ENCODE measurements around the gene NKG7. TPM values are rescaled to one million over a fixed set of nuclear protein-coding genes. Genes with fewer than 3 reads are reported as not detected.
A peak's percentile ranks its signal among the peaks of the same experiment; 100 is the strongest.

NKG7 gene
- total RNA-seq, 1 donor from 2014 or later = 3.5 TPM

DNA sequence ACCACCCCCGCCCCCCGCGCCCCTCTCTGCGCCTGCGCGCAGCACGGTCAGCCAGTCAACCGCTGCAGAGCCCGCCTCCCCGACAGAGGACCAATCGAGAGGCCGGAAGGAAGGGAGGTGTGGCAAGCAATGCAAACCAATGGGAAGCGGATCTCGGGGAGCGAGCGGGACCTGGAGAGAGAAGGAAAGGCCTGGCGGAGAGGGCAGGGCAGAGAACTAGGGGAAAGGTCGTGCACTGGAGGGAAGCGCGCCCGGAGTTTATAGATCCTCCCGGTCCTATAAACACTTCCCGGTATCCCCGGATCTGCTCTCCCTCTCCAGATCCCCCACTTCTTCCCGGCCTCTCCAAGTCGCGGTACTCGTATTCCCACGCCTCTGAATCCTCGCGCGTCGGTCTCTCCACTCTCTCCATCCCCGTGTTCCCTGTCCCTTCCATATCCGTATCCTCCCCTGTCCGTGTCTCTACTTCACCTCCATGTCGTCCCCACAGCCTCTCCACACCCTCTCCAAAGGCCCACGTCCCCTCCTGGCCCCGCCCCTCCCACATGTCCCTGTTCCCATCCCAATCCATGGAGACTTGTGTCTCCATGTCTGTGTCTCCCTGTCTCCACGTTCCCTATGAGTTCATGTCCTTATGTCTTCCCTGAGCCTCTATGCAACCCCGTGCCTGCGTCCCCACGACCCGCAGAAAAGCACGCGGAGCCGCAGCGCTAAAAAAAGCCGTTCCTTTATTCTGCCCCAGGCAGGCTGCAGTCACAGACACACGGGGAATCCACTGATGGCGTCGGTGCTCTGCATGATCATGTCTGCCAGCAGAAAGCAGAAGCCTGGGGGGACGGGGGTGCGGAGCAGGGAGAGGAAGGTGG lies 5.8 kb downstream of the NKG7 start:
- intact Hi-C loops (cut with DNase I) = loop anchor here (1.0 to 5.0 kb wide), 5 partner anchors 27 to 434 kb away; partner anchors contain the start of gene ZNF175
- DNase-seq (ENCODE audit: missing footprints) (peak; percentile 99), ATAC-seq (peak; percentile 83)

DNA sequence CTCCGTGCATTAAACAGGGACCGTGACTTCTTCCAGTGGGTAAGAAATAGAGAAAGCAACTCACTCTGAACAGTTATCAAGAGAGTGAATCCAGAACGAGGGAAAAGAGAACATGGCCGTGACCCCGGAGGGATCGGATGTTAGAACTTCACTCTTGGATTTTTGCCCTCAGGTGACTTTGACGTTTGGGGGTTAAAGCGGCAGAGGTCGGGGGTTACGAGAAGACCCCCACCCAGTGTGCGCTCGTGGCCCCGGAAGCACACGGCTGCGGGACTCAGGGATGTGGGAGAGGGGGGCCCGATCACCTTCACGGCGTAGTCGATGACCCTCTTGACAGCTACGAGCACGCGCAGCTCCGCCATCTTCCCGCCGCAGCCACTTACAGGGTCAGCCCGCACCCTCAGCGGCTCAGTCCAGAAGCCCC lies 6.5 kb downstream of the NKG7 start, which contains the start of gene ETFB:
ETFB (minus strand) TSS at position 424 of the 424 bp plus-strand sequence; CDS start at position 362, 62 bp downstream.
- ATAC-seq = no peak
- no peak for DNase-seq (ENCODE audit: missing footprints)
- intact Hi-C loops (cut with DNase I) = loop anchor here (2.0 to 5.0 kb wide), 3 partner anchors 206 to 435 kb away; partner anchors contain the start of gene ZNF175

DNA sequence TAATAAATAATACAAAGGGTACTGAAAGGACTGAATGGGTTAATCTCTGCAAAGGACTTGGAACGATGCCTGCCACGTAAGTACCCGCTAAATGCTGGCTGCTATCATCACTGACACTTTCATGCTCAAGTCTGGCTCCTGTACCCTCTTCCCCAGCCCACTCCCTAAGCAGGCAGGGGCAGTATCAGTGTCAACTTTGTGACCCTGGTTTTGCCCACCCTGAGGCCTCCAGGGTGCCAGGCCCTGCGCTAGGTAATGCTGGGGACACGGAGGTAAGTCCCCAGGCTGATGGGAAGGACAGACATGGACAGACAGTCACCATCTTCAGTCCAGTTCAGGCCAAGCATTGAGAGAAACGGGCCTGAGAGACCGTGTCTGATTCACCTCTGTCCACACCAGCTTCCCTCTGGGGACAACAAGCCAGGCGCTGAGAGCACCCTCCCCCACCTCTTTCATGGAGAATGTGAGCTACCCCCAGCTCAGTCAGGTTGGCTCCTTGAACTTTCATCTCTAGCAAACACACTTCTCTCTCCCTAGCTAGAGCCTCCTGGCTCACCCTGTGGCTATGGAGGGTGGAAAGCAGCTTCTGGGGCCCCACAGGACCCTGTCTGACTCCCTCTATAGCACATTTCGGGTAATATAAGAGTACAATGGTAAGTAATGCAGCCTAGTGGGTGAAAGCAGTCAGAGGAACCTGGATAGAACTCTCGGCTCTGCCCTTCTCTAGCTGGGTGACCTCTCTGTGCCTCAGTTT lies 7.1 kb downstream of the NKG7 start:
- intact Hi-C loops (cut with DNase I) = loop anchor here (5.0 kb wide), 1 partner anchor 207 kb away; the partner anchor contains the start of gene ZNF175
- no peak for DNase-seq (ENCODE audit: missing footprints)
- ATAC-seq = no peak

DNA sequence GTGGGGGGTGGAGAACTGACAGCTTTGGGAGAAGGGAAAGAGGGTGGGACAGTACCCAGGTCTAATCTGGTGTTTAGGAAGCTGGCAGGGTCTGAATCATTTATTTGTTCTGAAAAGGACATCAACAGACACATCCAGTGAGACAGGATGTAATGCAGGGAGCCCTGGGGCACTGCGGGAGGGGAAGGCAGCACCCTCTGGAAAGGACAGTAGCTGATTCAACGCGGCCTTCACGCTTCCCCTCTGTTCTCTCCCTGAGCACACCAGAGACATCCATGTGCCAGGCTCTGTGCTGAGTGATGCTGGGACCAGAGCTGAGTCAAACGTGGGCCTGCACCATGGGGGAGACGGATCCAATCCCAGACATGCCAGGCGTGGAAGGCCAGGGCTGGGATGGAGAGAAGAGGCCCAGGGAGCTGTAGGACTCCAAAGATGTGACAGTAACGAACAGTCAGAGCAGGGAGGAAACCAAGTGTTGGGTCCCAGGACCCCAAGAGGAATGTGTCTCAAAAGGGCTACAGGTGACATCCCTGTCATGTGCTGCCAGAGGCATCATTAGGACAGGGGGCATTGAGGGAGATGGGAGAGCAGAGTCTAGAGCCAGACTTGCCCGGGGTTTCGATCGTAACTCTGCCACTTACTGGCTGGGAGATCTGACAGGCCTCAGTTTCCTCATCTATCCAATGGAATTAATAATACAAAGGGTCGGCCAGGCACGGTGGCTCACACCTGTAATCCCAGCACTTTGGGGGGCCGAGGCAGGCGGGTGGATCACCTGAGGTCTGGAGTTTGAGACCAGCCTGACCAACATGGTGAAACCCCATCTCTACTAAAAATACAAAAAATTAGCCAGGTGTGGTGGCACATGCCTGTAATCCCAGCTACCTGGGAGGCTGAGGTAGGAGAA lies 8.0 kb downstream of the NKG7 start:
- no peak for DNase-seq (ENCODE audit: missing footprints)
- intact Hi-C loops (cut with DNase I) = loop anchor here (5.0 kb wide), 1 partner anchor 208 kb away; the partner anchor contains the start of gene ZNF175
- ATAC-seq = no peak

DNA sequence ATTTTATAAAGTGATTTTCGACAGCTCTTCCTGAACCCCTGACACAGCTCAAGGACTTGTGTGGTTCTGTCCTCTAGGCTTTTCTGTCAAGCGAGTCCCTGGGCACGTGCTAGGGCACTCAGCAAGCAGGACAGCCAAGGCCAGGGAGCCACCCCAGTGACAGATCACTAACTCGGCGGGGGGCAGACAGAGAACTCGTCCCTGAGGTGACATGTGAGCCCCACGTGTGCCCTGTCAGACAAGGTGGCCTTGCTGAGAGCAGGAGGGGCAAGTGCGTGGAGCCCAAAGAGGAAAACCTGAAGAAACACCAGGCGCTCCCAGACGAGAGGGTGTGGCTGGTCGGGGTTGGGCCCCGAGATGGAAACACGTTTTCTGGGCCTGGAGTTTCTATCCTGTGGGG lies 11.2 kb downstream of the NKG7 start:
- no peak for DNase-seq (ENCODE audit: missing footprints)
- intact Hi-C loops (cut with DNase I) = no loop called here
- no peak for ATAC-seq

DNA sequence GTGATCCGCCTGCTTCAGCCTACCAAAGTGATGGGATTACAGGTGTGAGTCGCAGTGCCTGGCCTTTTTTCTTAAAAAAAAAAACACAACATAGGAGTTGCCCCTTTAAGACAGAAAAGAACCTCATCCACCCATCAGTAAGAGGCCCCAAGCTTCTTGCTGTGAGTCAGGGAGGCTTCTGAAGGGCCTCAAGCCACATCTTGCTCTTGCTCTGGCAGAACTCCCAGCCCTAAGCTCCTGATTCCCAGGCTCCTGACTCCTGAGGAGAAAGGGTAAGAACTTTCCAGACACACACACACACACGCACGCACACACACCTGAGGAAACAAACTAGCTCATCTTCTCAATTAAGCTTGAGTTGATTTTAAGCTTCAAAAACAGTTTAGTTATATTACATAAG lies 13.2 kb downstream of the NKG7 start:
- intact Hi-C loops (cut with DNase I) = no loop called here
- DNase-seq (ENCODE audit: missing footprints) (no peak), ATAC-seq (no peak)

DNA sequence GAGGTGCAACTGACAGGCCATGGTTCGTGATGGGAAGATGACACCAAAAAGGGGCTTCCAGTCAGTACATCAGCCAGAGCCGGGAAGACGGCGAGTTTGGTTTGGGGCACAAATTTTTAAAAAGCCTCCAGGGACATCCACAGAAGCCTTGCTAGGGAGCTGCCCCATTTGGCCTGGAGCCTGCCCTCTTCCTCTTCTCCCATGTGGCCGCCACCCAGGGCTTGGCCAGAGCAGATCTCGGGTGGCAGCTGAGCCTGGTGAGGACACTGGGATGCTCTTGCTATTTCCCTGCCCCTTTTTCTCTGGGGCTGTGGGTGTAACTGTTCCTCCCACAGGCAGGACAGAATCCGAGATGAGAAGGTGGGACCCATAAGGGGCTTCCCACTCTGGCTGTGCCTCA lies 14.5 kb downstream of the NKG7 start:
- no peak for ATAC-seq
- intact Hi-C loops (cut with DNase I) = no loop called here
- DNase-seq (ENCODE audit: missing footprints) = no peak

DNA sequence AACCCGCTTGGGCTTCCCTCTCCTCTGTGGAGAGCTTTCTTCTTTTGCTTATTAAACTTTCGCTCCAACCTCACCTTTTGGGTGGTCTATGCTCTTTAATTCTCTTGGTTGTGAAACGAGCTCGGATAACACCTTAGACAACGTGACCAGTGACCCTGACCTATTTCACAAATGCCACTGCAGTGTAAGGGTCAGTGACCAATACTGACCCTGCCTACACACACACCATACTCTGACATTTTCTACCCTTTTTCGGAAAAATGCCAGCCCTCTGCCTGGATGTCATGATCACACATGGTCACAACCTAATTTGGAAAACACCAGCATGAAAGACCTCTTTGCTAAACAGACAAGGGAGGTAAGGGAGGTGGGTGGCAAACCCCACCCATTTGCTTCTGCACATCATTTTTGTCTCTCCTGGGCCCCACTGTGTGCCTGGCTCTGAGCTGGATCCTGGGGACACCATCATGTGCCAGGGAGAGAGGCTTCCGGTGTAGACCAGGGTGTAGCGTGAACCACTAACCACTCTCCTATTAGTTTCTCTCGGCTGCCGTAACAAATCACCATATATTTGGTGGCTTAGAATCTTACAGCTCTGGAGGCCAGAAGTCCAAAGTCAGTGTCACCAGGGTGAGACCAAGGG lies 16.2 kb downstream of the NKG7 start:
- no peak for DNase-seq (ENCODE audit: missing footprints)
- intact Hi-C loops (cut with DNase I) = no loop called here
- ATAC-seq = no peak

DNA sequence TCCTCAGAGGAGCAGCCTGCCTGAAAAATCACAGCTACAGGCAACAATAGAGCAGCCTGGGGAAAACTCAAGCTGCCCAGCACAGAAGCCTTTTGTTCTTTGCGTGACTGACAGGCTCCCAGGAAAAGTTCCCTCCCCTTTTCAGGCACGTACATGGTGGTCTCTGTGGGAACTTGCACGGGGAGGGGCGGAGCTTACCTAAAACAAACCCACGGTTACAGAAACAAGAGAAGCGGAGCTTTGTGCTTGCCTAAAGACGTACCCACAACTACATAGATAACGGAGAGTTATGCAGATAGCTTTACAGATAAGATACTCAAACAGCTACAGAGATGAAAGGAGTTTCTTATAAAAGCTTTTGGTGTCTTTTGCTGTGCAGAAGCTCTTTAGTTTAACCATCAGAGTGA lies 17.7 kb downstream of the NKG7 start:
- DNase-seq (ENCODE audit: missing footprints) (no peak), ATAC-seq (no peak)
- intact Hi-C loops (cut with DNase I) = no loop called here

DNA sequence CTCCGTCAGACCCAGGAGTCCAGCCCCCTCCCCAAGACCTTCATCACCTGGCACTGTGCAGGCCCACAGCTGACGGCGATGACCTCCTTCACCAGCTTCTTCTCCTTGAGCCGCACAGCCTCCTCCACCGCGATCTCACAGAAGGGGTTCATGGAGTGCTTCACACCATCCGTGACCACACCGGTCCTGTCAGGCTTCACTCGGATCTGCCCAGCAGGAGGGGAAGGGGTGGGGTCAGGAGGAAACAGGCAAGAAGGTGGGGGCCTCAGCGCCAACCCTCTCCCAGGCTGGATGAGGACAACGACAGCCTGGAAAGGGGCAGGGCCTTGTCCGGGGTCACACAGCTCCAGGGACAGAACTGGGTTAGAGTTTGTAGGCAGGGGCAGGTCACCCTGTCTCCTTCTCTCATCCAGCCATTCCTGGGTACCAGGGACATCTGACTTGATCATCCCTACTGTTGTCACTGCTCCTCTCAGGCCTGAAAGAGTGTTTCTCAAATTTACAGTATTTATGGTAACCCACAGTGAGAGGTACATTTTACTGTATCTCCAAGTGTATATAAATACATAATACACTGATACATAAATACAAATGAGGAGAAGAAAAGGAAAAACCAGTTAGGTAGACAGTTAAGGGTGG lies 18.2 kb downstream of the NKG7 start:
- intact Hi-C loops (cut with DNase I) = no loop called here
- DNase-seq (ENCODE audit: missing footprints) (no peak), ATAC-seq (no peak)

DNA sequence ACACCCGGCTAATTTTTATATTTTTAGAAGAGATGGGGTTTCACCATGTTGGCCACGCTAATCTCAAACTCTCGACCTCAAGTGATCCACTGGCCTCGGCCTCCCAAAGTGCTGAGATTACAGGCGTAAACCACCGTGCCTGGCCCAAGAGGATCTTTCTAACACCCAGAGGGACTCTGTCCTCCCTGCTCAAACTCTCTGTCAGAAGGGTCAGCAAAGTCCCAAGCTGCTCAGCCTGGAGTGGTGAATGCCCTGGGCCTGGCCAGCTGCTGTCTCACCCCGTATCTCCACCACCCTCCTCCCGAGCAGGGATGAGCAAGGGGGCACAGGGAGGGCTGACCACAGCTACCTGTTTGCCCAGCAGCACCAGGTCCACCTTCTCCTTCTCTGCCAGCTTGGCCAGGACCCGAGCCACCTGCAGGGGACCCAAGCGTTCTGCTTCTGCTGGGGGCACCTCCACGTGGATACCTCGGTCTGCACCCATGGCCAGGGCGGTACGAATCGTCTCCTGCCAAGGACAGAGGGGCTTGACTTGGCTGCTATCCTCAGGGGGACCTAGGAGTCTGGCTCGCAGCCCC lies 19.6 kb downstream of the NKG7 start:
- intact Hi-C loops (cut with DNase I) = no loop called here
- DNase-seq (ENCODE audit: missing footprints) (no peak), ATAC-seq (no peak)

DNA sequence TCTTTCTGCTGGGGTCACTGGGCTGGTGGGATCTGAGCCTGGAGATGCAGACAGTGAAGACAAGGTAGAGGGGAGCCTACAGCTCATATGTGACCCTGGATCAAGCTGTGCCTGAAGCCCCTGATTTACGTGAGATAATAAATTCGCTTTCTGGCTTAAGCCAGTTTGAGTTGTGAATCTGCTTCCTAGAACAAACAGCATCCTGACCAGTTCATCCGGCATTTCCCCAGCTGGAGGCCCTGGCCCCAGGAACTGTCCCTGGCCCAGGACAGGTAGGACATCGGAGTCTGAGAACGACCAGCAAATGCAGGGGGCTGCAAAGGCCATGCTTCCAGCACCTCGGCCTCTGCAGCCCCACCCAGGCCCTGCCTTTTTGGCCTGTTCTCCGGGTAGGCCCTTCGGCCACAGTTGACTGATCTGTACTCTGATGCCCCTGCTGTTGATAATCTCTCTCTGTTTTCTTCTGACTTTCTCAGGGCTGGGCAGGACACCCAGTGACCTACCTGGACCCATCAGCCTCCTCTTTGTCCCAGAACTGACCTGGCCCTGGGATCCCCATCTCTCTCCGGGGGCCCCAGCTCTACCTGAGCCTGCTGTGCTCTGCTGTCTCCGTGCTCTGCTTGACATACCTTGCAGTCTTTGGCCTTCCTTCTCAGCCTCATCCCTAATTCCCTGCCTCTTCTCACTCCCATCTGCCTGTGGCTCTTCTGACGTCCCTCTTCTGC lies 21.0 kb downstream of the NKG7 start:
- intact Hi-C loops (cut with DNase I) = no loop called here
- no peak for DNase-seq (ENCODE audit: missing footprints)
- ATAC-seq = no peak

DNA sequence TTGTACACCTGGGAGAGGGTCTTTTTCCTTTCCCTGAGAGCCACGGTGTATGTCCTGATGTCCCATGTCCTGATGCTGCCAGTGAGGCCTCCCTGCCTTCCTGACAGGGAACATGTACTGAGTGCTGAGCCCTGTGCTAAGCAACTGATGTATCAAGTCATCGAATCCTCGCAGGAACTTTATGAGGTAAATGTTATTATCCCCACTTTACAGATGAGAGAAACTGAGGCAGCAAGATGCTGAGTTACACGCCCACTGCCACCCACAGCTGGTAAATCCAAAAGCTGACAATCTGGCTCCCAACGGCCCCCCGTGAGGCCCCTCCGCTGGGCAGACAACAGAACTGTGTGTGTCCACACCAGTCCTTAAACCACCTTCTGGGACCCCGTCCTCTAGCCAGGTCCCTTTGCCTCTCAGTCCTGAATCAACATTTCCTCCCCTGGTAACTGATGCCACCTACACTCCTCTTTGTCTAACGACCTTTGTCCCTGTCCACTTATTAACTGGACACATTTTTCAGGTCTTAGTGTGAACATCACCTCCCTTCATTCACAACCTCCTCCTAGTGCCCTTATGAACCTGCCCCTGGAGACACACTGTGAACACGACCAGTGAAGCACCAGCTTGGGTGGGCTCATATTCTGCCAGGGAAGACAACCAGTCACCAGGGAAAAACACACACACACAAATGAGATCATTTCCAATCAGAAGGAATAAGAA lies 25.1 kb downstream of the NKG7 start:
- intact Hi-C loops (cut with DNase I) = no loop called here
- no peak for ATAC-seq

DNA sequence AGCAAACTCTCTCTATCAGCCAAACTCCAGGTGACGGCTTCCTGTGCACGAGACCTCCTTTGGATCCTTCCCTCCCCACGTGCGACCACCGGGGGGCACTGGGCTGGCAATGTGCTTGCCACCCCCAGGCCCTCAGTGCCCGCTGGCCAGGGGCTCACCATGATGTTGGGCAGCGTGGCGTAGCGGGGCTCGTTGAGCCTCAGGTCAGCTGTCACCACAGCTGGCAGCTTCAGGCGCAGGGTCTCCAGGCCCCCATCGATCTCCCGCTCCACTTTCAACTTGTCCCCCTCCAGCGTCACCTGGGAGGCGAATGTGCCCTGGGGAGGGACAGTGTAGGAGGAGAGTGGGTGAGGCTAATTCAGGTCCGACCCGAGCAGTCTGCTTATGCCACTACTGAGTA lies 25.7 kb downstream of the NKG7 start:
- intact Hi-C loops (cut with DNase I) = no loop called here
- ATAC-seq (no peak), DNase-seq (ENCODE audit: missing footprints) (no peak)

More for the DNA sequence above, 25.1 kb downstream of the NKG7 start:
- no peak for DNase-seq (ENCODE audit: missing footprints)

DNA sequence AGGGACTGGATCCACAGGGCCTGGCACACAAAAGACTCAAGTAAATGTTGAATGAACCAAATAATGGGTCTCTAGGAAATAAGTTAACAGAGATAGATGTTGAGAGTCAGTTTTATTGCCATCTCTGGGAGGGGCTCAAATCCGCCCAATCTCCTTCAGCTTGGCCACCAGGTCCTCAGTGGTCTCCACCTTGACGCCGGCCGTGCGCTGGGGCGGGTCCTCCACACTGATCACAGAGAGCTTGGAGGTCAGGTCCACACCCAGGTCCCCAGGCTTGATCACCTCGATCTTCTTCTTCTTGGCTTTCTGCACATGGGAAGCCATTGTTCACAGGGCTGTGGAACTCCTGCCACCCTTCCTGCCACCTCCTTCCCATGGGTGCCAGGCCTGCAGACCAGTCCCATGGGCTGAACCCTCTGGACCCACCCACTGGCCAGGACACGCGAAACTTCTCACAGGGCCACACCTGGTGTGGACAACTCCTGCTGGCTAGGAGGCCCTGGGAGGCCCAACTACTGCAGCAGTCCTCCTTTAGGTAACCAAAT lies 27.3 kb downstream of the NKG7 start:
- intact Hi-C loops (cut with DNase I) = no loop called here
- DNase-seq (ENCODE audit: missing footprints) (no peak), ATAC-seq (no peak)
